Loucy (cell line): ENCODE data around the gene PRXL2A.

ENCODE experiments used
- H2AFZ ChIP-seq: fragments of 200-600 bp; sonication (generic); 2 replicates; pipeline ENCODE4 v1.6.0; 2016; ENCODE audit warnings: antibody characterized with exemption, mild to moderate bottlenecking, low read length, moderate library complexity
- H3F3A ChIP-seq: fragments of 200-600 bp; 2 replicates; pipeline ENCODE4 v1.6.0; 2016; ENCODE audit warnings: antibody characterized with exemption, low read depth, mild to moderate bottlenecking
- H3K27me3 ChIP-seq: fragments of 200-600 bp; sonication (generic); 2 replicates; pipeline ENCODE4 v1.6.1; 2014; ENCODE audit warnings: low read length, mild to moderate bottlenecking; ENCODE audit not compliant: insufficient read depth, poor library complexity, severe bottlenecking
- H3K36me3 ChIP-seq: fragments of 200-600 bp; sonication (generic); 2 replicates; pipeline ENCODE4 v1.6.1; 2016; ENCODE audit warnings: low read length; ENCODE audit not compliant: insufficient read depth
- H3K4me1 ChIP-seq: fragments of 200-600 bp; sonication (generic); 2 replicates; pipeline ENCODE4 v1.5.1; 2014; ENCODE audit warnings: low read length, mild to moderate bottlenecking; ENCODE audit not compliant: insufficient read depth, poor library complexity, severe bottlenecking
- H3K4me2 ChIP-seq: fragments of 200-600 bp; sonication (generic); 2 replicates; pipeline ENCODE4 v1.6.0; 2014; ENCODE audit warnings: antibody characterized with exemption, low read length, low read depth, mild to moderate bottlenecking; ENCODE audit not compliant: poor library complexity, severe bottlenecking
- H3K4me3 ChIP-seq: fragments of 200-600 bp; sonication (generic); 2 replicates; pipeline ENCODE4 v1.5.1; 2014; ENCODE audit warnings: low read length, mild to moderate bottlenecking, mixed read lengths; ENCODE audit not compliant: poor library complexity, severe bottlenecking
- H3K79me2 ChIP-seq: fragments of 200-600 bp; sonication (generic); 2 replicates; pipeline ENCODE4 v1.6.1; 2014; ENCODE audit warnings: low read length; ENCODE audit not compliant: insufficient read depth
- H3K9ac ChIP-seq: fragments of 200-600 bp; sonication (generic); 2 replicates; pipeline ENCODE4 v1.6.0; 2014; ENCODE audit warnings: mild to moderate bottlenecking, low read depth, low read length, moderate library complexity; ENCODE audit not compliant: poor library complexity, severe bottlenecking
- H3K9me2 ChIP-seq: fragments of 200-600 bp; sonication (generic); replicated peaks from 2 replicates; pipeline ENCODE4 v1.6.1; 2016; ENCODE audit warnings: low read depth, low read length, mixed read lengths
- H3K9me3 ChIP-seq: fragments of 200-600 bp; sonication (generic); 2 replicates; pipeline ENCODE4 v1.6.1; 2014; ENCODE audit warnings: mild to moderate bottlenecking, antibody characterized with exemption, low read length, low read depth; ENCODE audit not compliant: insufficient read depth
- H4K20me1 ChIP-seq: fragments of 200-600 bp; sonication (generic); 2 replicates; pipeline ENCODE4 v1.6.0; 2014; ENCODE audit warnings: antibody characterized with exemption, low read length, mild to moderate bottlenecking; ENCODE audit not compliant: insufficient read depth, poor library complexity, severe bottlenecking
- EZH2phosphoT487 ChIP-seq: fragments of 200-600 bp; IDR thresholded peaks from 2 replicates; pipeline ENCODE4 v1.6.1; 2018; ENCODE audit warnings: antibody characterized with exemption, mild to moderate bottlenecking, moderate library complexity, borderline replicate concordance
- TF ChIP-seq, protein P1 (sequence below): fragments of 200-600 bp; sonication (generic); conservative IDR thresholded peaks from 2 replicates; pipeline ENCODE4 v1.5.1; 2014; ENCODE audit warnings: mild to moderate bottlenecking, antibody characterized with exemption, low read length

Gene PRXL2A

DNA sequence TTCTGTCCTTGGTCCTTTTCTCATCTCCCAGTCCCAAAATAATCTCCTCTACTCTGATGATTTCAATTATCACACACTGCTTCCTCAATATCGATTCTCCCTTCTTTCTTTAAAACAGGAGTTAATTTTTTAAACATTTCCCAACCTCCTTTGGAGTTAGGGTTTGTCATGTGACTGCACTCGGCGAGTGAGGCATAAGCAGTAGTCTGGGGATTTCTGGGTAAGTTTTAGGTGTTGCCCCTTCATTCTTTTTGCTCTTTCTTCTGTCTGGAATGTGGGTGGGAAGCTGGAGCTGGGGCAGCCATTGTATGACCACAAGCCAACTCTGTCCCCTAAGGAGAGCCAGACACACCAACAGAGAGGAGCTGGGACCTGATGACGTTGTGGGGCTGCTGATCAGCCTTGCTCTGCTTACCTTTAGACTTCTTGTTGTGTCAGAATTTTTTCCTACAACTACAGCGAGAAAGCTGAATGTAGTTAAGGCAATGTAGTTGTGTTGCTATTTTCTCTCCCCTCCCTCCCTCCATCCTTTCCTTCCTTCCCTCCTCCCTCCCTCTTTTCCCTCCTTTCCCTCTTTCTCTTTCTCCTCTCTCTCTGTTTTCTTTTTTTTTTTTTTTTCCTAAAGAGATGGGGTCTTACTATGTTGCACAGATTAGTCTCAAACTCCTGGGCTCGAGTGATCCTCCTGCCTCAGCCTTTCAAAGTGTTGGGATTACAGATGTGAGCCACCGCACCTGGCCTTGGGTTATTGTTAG, 39.3 kb downstream of the PRXL2A start:
- H3K4me1 ChIP-seq = peaks cover 22% of the 10 kb centered on the region
- H4K20me1 ChIP-seq = no peaks in the 10 kb centered on the region
- H3F3A ChIP-seq = peaks cover 10% of the 10 kb centered on the region; the same call in 1 of the 2 replicates
- H3K4me3 ChIP-seq = no peak overlapping the region
- H3K36me3 ChIP-seq = no peaks in the 10 kb centered on the region
- no peaks in the 10 kb centered on the region for H3K27me3 ChIP-seq
- H3K9me2 ChIP-seq = no peaks in the 10 kb centered on the region
- H2AFZ ChIP-seq = 0 out of 2 replicates have a peak overlapping the region, but pooled peaks have one; percentile 47
- no peak for TF ChIP-seq EZH2phosphoT487
- TF ChIP-seq, protein P1, sequence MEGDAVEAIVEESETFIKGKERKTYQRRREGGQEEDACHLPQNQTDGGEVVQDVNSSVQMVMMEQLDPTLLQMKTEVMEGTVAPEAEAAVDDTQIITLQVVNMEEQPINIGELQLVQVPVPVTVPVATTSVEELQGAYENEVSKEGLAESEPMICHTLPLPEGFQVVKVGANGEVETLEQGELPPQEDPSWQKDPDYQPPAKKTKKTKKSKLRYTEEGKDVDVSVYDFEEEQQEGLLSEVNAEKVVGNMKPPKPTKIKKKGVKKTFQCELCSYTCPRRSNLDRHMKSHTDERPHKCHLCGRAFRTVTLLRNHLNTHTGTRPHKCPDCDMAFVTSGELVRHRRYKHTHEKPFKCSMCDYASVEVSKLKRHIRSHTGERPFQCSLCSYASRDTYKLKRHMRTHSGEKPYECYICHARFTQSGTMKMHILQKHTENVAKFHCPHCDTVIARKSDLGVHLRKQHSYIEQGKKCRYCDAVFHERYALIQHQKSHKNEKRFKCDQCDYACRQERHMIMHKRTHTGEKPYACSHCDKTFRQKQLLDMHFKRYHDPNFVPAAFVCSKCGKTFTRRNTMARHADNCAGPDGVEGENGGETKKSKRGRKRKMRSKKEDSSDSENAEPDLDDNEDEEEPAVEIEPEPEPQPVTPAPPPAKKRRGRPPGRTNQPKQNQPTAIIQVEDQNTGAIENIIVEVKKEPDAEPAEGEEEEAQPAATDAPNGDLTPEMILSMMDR = no peak
- no peak overlapping the region for H3K9ac ChIP-seq
- no peaks in the 10 kb centered on the region for H3K9me3 ChIP-seq
- no peak overlapping the region for H3K4me2 ChIP-seq
- H3K79me2 ChIP-seq = no peaks in the 10 kb centered on the region

DNA sequence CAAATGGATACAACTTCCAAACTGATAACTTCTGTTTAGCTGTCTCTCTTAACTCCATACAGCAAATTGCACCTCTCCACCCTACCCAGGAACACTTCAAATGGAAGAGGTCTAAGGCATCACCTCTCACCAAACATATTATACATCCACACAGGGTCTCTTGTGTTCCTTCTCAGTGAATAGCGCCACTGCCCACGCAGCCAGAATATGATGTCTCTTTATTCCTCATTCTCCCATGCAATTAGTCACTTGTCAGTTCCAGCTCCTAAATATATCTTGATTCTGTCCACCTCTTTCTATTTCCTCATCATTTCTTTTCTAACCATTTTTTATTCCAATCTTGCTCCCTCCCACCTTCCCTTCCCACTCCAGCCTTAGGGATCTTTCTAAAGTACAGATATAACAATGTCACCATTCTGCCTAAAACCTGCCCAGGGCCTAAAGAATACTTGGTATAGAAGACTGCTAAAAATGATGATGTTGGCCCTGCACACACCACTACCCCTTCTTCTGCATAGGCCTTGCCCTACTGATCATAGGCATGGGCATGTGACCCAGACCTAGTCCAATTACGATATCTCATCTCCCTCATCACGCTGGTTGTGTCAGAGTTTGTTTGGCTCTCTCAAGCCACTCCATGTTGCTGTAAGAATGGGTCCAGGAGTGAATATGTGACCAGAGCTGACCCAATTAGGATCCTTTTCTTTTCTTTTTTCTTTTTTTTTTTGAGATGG, 40.0 kb downstream of the PRXL2A start:
- Histone ChIP-seq H2AFZ (no peak overlapping the region), H3K9me3 (no peaks in the 10 kb centered on the region), H3K79me2 (no peaks in the 10 kb centered on the region), H3K9ac (no peak overlapping the region), H3K9me2 (no peaks in the 10 kb centered on the region), H3K36me3 (no peaks in the 10 kb centered on the region), H3K27me3 (no peaks in the 10 kb centered on the region), H3K4me1 (peaks cover 15% of the 10 kb centered on the region), H3K4me3 (no peak overlapping the region), H4K20me1 (no peaks in the 10 kb centered on the region), H3K4me2 (no peak overlapping the region), H3F3A (peaks cover 13% of the 10 kb centered on the region; the same call in 1 of the 2 replicates)
- no peak for TF ChIP-seq EZH2phosphoT487
- TF ChIP-seq, protein P1 = no peak

DNA sequence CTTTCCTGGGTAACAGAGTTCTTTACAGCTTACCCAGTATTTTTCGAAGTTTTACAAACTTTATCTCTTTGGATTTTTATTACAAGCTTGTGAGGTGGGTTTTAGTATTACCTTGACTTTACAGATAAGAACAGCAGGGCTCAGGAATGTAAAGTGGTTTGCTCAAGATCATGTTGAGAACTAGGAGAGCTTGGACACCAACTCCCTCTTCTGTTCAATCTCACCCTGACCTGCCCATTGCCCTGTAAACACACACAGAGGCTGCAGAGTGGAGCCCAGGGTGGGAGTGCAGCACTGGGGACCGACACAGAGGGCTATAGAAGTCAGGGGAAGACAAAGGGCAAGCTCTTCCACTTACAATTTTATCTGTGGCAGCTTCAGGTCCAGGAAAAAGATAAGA, 41.2 kb downstream of the PRXL2A start:
- TF ChIP-seq, protein P1 = no peak
- no peak for TF ChIP-seq EZH2phosphoT487
- H3K4me2 ChIP-seq = no peak overlapping the region

More for the DNA sequence above, 41.2 kb downstream of the PRXL2A start:
- no peak overlapping the region for H2AFZ ChIP-seq
- no peak overlapping the region for H3K9ac ChIP-seq
- no peaks in the 10 kb centered on the region for H3K27me3 ChIP-seq
- peaks cover 15% of the 10 kb centered on the region; the same call in 1 of the 2 replicates for H3F3A ChIP-seq
- H3K9me2 ChIP-seq = no peaks in the 10 kb centered on the region
- no peaks in the 10 kb centered on the region for H4K20me1 ChIP-seq
- no peaks in the 10 kb centered on the region for H3K36me3 ChIP-seq
- no peaks in the 10 kb centered on the region for H3K79me2 ChIP-seq
- H3K9me3 ChIP-seq = no peaks in the 10 kb centered on the region
- peaks cover 3% of the 10 kb centered on the region for H3K4me1 ChIP-seq
- H3K4me3 ChIP-seq = no peak overlapping the region
